HEK293 (cell line): ENCODE measurements around the gene CXorf58.

Experiments
- SP7 ChIP-seq: fragments of 450-650 bp; formaldehyde crosslinking; IDR thresholded peaks from 2 replicates; pipeline ENCODE4 v1.5.1; 2016; ENCODE audit warnings: missing biosample characterization, missing genetic modification characterization
- ZNF121 ChIP-seq: fragments of 450-650 bp; formaldehyde crosslinking; IDR thresholded peaks from 2 replicates; pipeline ENCODE4 v1.5.1; 2016; ENCODE audit warnings: missing biosample characterization, missing genetic modification characterization
- TF ChIP-seq, protein P1 (sequence below): fragments of 450-650 bp; formaldehyde crosslinking; IDR thresholded peaks from 2 replicates; pipeline ENCODE4 v1.5.1; 2016; ENCODE audit warnings: missing biosample characterization, missing genetic modification characterization
- TF ChIP-seq, protein P2 (sequence below): fragments of 450-650 bp; formaldehyde crosslinking; IDR thresholded peaks from 2 replicates; pipeline ENCODE4 v1.5.1; 2016; ENCODE audit warnings: missing biosample characterization, missing genetic modification characterization

DNA sequence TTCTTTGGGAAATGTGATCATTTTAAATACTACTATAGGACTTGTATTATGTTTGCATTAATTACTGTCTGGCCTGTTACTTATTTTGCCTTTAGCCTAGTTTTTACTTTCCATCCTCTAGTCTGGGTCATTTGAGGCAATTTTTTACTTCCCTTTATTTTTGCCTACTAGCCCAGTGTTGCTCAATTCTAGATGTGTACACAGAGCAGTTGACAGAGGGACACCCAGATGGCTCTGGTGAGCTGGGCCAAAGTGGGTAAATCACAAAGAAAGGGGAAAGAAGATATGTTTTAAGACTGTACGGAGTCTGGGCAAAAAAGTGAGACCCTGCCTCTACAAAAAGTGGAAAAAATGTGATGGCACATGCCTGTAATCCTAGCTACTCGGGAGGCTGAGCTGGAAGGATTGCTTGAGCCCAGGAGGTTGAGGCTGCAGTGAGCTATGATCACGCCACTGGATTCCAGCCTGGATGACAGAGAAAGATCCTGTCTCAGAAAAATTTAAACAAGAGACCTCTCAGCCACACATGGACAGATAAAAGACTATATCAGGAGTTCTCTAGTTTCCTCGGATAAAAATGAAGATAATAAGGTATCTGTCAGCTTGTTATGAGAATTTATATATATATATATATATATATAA, 35.8 kb upstream of the CXorf58 start:
- TF ChIP-seq SP7 (tag by site-specific recombination) = no peak
- TF ChIP-seq, protein P1, sequence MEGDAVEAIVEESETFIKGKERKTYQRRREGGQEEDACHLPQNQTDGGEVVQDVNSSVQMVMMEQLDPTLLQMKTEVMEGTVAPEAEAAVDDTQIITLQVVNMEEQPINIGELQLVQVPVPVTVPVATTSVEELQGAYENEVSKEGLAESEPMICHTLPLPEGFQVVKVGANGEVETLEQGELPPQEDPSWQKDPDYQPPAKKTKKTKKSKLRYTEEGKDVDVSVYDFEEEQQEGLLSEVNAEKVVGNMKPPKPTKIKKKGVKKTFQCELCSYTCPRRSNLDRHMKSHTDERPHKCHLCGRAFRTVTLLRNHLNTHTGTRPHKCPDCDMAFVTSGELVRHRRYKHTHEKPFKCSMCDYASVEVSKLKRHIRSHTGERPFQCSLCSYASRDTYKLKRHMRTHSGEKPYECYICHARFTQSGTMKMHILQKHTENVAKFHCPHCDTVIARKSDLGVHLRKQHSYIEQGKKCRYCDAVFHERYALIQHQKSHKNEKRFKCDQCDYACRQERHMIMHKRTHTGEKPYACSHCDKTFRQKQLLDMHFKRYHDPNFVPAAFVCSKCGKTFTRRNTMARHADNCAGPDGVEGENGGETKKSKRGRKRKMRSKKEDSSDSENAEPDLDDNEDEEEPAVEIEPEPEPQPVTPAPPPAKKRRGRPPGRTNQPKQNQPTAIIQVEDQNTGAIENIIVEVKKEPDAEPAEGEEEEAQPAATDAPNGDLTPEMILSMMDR = no peak
- no peak for TF ChIP-seq ZNF121 (tag by site-specific recombination)
- TF ChIP-seq, protein P2, sequence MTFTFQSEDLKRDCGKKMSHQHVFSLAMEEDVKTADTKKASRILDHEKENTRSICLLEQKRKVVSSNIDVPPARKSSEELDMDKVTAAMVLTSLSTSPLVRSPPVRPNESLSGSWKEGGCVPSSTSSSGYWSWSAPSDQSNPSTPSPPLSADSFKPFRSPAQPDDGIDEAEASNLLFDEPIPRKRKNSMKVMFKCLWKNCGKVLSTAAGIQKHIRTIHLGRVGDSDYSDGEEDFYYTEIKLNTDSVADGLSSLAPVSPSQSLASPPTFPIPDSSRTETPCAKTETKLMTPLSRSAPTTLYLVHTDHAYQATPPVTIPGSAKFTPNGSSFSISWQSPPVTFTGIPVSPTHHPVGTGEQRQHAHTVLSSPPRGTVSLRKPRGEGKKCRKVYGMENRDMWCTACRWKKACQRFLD (tag by site-specific recombination) = no peak
